ENCODE results near the gene PPIP5K2. TPM values are rescaled to one million over a fixed set of nuclear protein-coding genes. Genes with fewer than 3 reads are reported as not detected.
"Not testable (repeated sequence)": the region's sequence is repeated elsewhere in the genome, so short reads cannot be mapped to it uniquely, and the experiment has no call there.

PPIP5K2 gene
- total RNA-seq, 1 donor from 2014 or later: 76.5 TPM

GRCh38 chr5:103119070-103119764 lies 884 bp upstream of the PPIP5K2 start:
- DNase-seq (no peak), ATAC-seq (no peak)
- intact Hi-C loops (cut with micrococcal nuclease): no loop called here

- intact Hi-C loops (cut with micrococcal nuclease): no loop called here
- DNase-seq: no peak
- peak; percentile 5 for ATAC-seq
These were observed 603 bp downstream of the PPIP5K2 start for GRCh38 chr5:103120607-103121200.

GRCh38 chr5:103122242-103122641 lies 2.1 kb downstream of the PPIP5K2 start:
- ATAC-seq (no peak), DNase-seq (no peak)
- intact Hi-C loops (cut with micrococcal nuclease): no loop called here

- intact Hi-C loops (cut with micrococcal nuclease): no loop called here
- no peak for ATAC-seq
These were observed 6.5 kb downstream of the PPIP5K2 start for GRCh38 chr5:103126557-103126956.

GRCh38 chr5:103127292-103127817 lies 7.3 kb downstream of the PPIP5K2 start:
- ATAC-seq (no peak), DNase-seq (no peak)
- intact Hi-C loops (cut with micrococcal nuclease): no loop called here

More at GRCh38 chr5:103126557-103126956, 6.5 kb downstream of the PPIP5K2 start:
- DNase-seq: no peak

DNA sequence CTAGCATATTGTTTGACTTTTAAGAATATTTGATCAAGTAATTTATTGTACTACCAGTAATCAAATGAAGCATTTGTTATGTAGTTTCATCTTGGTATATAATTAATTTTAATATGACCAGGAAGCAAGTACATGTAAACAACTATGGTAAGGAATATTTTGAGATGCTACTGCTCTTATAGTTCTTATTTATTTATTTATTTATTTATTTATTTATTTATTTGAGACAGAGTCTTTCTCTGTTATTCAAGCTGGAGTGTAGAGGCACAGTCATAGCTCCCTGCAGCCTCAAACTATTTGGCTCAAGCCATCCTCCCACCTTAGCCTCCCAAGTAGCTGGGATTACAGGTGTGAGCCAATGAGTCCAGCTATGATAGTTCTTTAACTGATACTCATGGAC lies 8.1 kb downstream of the PPIP5K2 start:
- intact Hi-C loops (cut with micrococcal nuclease): no loop called here
- no peak for ATAC-seq
- DNase-seq: no peak

DNA sequence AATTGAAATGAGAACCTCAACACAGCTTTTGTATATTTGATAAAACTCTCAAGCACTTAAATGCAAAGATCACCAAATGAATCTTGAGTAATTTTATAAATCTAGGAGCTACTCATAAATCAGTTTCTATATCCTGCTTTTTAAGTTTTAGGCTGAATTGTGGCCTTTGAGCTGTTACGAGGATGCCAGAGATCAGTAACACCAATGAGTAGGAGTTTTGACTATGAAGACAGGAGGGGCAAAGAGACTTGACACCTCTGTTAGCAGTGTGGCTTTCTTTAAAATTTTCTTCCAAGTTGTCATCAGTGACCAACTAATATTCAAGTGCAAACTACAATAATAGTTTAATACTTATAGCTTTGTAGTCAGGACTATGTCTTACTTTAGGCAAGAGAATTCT lies 12.6 kb downstream of the PPIP5K2 start:
- no peak for ATAC-seq
- no peak for DNase-seq
- intact Hi-C loops (cut with micrococcal nuclease): no loop called here

- intact Hi-C loops (cut with micrococcal nuclease): no loop called here
- no peak for ATAC-seq
- DNase-seq: no peak
These were observed 13.1 kb downstream of the PPIP5K2 start for GRCh38 chr5:103133231-103133630.

- ATAC-seq (no peak), DNase-seq (no peak)
- intact Hi-C loops (cut with micrococcal nuclease): no loop called here
These were observed 15.4 kb downstream of the PPIP5K2 start for GRCh38 chr5:103135461-103135860.

GRCh38 chr5:103138202-103138690 lies 18.1 kb downstream of the PPIP5K2 start:
- ATAC-seq (no peak), DNase-seq (no peak)
- intact Hi-C loops (cut with micrococcal nuclease): no loop called here

DNA sequence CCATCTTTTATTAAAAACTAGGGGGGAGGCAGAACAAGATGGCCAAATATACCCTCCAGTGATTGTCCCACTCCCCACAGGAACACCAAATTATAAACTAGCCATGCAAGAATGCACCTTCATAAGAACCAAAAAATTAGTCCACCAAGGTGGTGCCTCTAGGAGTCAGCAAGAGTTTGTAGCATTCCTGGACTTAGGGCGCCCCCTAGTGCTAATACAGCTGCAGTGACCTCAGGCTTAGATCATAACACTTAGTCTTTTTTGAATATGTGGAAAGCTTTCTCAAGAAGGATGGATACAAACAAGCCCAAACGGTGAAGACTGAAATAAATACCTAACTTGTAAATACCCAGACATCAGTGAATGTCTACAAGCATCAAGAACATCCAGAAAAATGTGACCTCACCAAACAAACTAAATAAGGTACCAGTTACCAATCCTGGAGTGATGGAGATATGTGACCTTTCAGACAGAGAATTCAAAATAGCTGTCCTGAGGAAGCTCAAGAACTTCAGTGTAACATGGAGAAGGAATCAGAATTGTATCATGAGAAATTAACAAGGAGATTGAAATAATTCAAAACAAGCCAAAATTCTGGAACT lies 19.3 kb downstream of the PPIP5K2 start:
- intact Hi-C loops (cut with micrococcal nuclease): no loop called here

GRCh38 chr5:103142132-103142531 lies 22.0 kb downstream of the PPIP5K2 start:
- DNase-seq, ATAC-seq: not testable (repeated sequence)
- intact Hi-C loops (cut with micrococcal nuclease): loop anchor here (5.0 kb wide), 1 partner anchor 560 kb away; no protein-coding TSS in a partner anchor

More for the DNA sequence above, 19.3 kb downstream of the PPIP5K2 start:
- peak; percentile 84 for ATAC-seq
- DNase-seq: peak; percentile 59

DNA sequence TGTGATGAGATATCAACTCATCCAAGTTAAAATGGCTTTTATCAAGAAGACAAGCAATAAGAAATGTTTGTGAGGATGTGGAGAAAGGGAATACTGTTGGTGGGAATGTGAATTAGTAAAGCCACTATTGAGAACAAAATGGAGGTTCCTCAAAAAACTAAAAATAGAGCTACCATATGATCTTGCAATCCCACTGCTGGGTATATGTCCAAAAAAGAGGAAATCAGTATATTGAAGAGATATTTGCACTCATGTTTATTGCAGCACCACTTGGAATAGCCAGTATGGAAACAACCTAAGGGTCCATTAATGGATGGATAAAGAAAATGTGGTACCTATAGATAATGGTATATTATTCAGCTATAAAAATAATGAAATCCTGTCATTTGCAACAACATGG lies 25.1 kb downstream of the PPIP5K2 start:
- ATAC-seq: no peak
- intact Hi-C loops (cut with micrococcal nuclease): no loop called here
- no peak for DNase-seq

DNA sequence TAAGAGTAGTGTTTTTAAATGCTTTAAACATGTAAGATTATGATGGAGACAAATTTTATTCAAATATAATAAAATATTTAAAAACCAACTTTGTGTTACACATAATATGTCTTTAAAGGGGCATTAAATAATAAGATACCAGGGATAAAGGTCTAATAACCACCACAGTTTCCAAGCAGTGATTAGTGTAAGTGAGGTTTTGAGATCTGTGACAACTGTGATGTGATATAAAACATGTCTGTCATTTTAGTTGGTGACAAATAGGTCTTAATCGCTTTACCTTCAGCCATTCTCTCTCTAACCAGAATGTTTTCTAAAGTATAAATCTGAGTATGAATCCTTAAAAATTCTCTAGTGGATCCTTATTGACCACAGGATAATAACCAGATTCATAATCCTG lies 28.1 kb downstream of the PPIP5K2 start:
- intact Hi-C loops (cut with micrococcal nuclease): no loop called here
- no peak for DNase-seq
- ATAC-seq: no peak

- no peak for ATAC-seq
- no peak for DNase-seq
- intact Hi-C loops (cut with micrococcal nuclease): no loop called here
These were observed 31.1 kb downstream of the PPIP5K2 start for GRCh38 chr5:103151156-103151555.

- ATAC-seq (no peak), DNase-seq (no peak)
- intact Hi-C loops (cut with micrococcal nuclease): no loop called here
These were observed 46.6 kb downstream of the PPIP5K2 start for GRCh38 chr5:103166706-103167105.

DNA sequence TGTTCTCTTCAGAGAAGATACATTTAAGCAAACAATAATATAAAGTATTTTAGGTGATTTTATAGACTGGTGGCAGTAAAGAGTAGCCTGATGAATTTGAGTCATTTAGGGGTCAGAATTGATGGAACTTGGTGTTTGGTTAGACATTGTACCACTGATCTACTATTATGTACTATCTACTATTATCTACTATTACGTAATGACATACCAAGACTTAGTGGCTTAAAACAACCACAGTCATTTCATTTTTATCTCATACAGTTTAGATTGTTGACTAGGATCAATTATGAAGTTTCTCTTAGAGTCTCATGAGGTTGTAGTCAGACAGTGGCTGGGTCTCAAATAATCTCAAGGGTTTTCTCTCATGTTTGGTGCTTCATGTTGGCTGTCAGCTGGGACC lies 54.0 kb downstream of the PPIP5K2 start:
- intact Hi-C loops (cut with micrococcal nuclease): no loop called here
- no peak for ATAC-seq

DNA sequence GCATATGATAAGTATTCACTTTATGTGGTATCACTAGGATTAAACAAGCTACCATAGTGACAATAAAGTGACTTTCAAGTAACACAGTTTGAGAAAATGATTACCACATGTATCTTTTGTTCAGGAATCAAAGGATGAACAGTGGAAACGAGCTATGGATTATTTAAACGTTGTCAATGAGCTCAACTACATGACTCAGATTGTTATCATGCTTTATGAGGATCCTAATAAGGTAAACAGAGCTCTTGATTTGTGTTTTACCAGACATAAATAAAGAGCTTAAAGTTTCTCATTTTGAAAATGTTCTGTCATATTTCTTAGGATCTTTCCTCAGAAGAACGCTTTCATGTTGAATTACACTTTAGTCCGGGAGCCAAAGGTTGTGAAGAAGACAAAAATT lies 57.4 kb downstream of the PPIP5K2 start:
- DNase-seq: no peak
- no peak for ATAC-seq
- intact Hi-C loops (cut with micrococcal nuclease): no loop called here

More for the DNA sequence above, 54.0 kb downstream of the PPIP5K2 start:
- DNase-seq: no peak

DNA sequence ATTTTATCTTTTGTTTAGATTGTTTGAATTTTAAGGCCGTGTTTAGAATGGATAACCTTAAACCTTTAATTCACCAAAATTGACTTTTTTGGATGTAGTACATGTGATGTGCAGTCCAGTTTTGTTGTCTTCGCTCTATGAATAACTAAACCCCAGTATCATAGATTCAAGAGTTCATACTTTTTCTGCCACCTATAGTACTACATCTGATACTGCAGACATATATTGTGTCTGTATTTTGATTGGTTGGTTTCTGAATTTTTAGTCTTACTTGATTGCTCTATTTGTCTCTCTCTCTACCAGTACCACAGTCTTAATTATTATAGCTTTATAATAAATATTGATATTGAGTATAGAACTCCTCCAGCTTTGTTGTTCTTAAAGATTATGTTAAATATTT lies 58.1 kb downstream of the PPIP5K2 start:
- DNase-seq: no peak
- no peak for ATAC-seq
- intact Hi-C loops (cut with micrococcal nuclease): no loop called here

GRCh38 chr5:103186152-103186551 lies 66.1 kb downstream of the PPIP5K2 start:
- intact Hi-C loops (cut with micrococcal nuclease): no loop called here
- ATAC-seq (no peak), DNase-seq (no peak)

Measured in left ventricle myocardium superior (tissue), 1 donor.